ENCODE measurements around the gene MAP3K15. TPM values are rescaled to one million over a fixed set of nuclear protein-coding genes. Genes with fewer than 3 reads are reported as not detected.

The MAP3K15 gene
- total and polyA plus RNA-seq, 10 of the 15 experiments (the other 5 are each of a cell fraction or from before 2014, with no cell fraction given) = 0.03 to 0.16 TPM; not detected in 8

- H3K27me3 ChIP-seq (replicated peaks in 1 of 2; ENCODE audit: control insufficient read depth in 2 of 2, insufficient read depth in 2 of 2, low read length in 1 of 2) = no peaks in the 10 kb centered on the region
- no peaks in the 10 kb centered on the region for H3K79me2 ChIP-seq (ENCODE audit: control insufficient read depth, insufficient read depth, low read length)
- no TSS peak for BruUV-seq (replicated peaks)
- FAIRE-seq = no peak
- intact Hi-C loops (cut with micrococcal nuclease; ENCODE audit: unreplicated experiment) (no loop called here), in situ Hi-C loops (cut with MboI) (no loop called here)
- ChIA-PET CTCF (no interaction called here), POLR2A (no interaction called here), RAD21 (ENCODE audit: unreplicated experiment) (no interaction called here), SMC1A (ENCODE audit: uncharacterized antibody, unreplicated experiment) (no interaction called here)
- H3K4me2 ChIP-seq (ENCODE audit: control insufficient read depth, insufficient read depth) = no peak overlapping the region
- no peak overlapping the region for H3K9ac ChIP-seq (ENCODE audit: control insufficient read depth, insufficient read depth, low read length)
- no peak overlapping the region for H2AFZ ChIP-seq (ENCODE audit: control insufficient read depth, low read depth, low read length)
- H3K4me1 ChIP-seq (ENCODE audit: control insufficient read depth, insufficient read depth, low read length) = no peaks in the 10 kb centered on the region; the same call in 1 of the 2 replicates
- 43% methylated on average over 8 of the region's 8 CpGs for WGBS (ENCODE audit: insufficient coverage, insufficient replicate concordance, low lambda C conversion rate, missing lambda C conversion rate)
- H3K36me3 ChIP-seq (ENCODE audit: control insufficient read depth in 2 of 2, insufficient read depth in 2 of 2, low read length in 1 of 2) = no peaks in the 10 kb centered on the region
- no peak for DNase-seq (ENCODE audit: low read depth, low spot score)
- TF ChIP-seq ZBTB11 (CRISPR knock-in tag; IDR thresholded peaks at IDR 0.05) = no peak
- no peak for TF ChIP-seq LARP7 (IDR thresholded peaks at IDR 0.05)
- no peak for TF ChIP-seq BACH1 (IDR thresholded peaks at IDR 0.05; ENCODE audit: borderline replicate concordance)
- no peak for TF ChIP-seq ASH2L (IDR thresholded peaks at IDR 0.05; ENCODE audit: borderline replicate concordance, low read depth)
- no peak for TF ChIP-seq MXI1 (IDR thresholded peaks at IDR 0.05; ENCODE audit: low read depth, low read length)
- no peak for TF ChIP-seq MEF2A (IDR thresholded peaks at IDR 0.05; ENCODE audit: insufficient read depth, low read depth, low read length)
- no peak for TF ChIP-seq NR2C1 (IDR thresholded peaks at IDR 0.05)
- TF ChIP-seq NFIC (IDR thresholded peaks at IDR 0.05; ENCODE audit: low read depth, low read length) = no peak
- no peak for TF ChIP-seq FOS (IDR thresholded peaks at IDR 0.05; ENCODE audit: borderline replicate concordance, extremely low read depth, insufficient read length)
- TF ChIP-seq MAX (IDR thresholded peaks at IDR 0.05; ENCODE audit: low read depth, low read length) = no peak
- no peak for TF ChIP-seq NBN (IDR thresholded peaks at IDR 0.05)
- TF ChIP-seq IKZF2 (IDR thresholded peaks at IDR 0.05) = no peak
- TF ChIP-seq DPF2 (IDR thresholded peaks at IDR 0.05) = no peak
- no peak for TF ChIP-seq KLF5 (IDR thresholded peaks at IDR 0.05; ENCODE audit: partially characterized antibody)
- no peak for TF ChIP-seq RELB (IDR thresholded peaks at IDR 0.05; ENCODE audit: low read depth)
- no peak for TF ChIP-seq HDGF (IDR thresholded peaks at IDR 0.05)
- no peak overlapping the region for H3K4me3 ChIP-seq
- no peak for ATAC-seq
- H4K20me1 ChIP-seq (ENCODE audit: control insufficient read depth, insufficient read depth) = no peaks in the 10 kb centered on the region
- no peaks in the 10 kb centered on the region; the same call in 2 of the 3 replicates for H3K9me3 ChIP-seq (replicated peaks; ENCODE audit: control insufficient read depth, insufficient read depth, low read length)
- H3K27ac ChIP-seq (ENCODE audit: control insufficient read depth, insufficient read depth) = no peak overlapping the region
These were observed 139.8 kb downstream of the MAP3K15 start for GRCh38 chrX:19375546-19375945.
